HPDE6-E6E7 (cell line): ENCODE measurements around the gene MEIS3.
"Not testable (repeated sequence)": the region's sequence is repeated elsewhere in the genome, so short reads cannot be mapped to it uniquely, and the experiment has no call there.

Source experiments
- DNase-seq: peaks from one replicate; pipeline ENCODE4 v3.0.0; 2011; ENCODE audit warnings: missing footprints; ENCODE audit errors: extremely low spot score

The MEIS3 gene

DNA sequence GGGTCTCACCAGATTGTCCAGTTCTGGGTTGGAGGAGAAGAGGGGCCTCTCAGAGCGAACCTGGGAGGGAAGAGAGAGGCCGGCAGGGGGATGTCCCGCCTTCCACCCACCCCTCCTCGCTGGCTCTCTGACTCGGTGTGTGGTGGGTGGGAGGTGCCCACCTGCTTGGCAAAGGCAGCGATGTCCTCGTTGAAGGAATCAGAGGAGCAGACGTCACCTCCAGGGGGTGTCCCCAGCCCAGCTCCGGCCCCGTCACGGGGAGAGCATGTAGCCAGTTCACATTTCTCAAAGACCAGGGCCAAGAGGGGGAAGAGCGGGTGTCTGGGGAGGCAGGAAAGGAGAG is 2.7 kb downstream of the MEIS3 start:
- DNase-seq: no peak

DNA sequence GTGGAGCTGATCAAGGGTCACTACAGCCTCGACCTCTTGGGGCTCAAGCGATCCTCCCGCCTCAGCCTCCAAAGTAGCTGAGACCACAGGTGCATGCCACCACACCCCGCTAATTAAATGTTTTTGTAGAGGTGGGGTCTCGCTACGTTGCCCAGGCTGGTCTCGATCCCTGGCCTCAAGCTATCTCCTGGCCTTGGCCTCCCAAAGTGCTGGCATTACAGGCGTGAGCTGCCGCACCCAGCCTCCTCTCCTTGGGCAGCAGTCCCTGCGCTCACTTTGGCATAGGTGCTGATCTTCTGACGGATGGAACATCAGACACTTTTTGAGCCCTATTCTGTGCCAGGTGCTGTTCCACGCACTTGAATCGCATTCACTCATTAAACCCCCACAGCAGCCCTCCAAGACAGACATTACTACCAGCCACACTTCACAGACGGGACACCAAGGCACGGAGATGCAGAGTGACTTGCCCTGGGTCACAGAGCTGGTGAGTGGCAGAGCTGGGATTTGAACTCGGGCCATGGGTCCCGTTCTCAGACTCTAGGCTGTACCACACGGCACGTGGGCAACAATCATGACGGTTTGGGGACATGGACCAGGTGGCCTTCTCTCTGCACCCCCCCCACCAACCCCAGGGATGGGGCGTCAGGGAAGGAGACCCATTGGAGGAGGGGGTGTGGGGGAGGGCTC is 3.2 kb downstream of the MEIS3 start:
- no peak for DNase-seq

DNA sequence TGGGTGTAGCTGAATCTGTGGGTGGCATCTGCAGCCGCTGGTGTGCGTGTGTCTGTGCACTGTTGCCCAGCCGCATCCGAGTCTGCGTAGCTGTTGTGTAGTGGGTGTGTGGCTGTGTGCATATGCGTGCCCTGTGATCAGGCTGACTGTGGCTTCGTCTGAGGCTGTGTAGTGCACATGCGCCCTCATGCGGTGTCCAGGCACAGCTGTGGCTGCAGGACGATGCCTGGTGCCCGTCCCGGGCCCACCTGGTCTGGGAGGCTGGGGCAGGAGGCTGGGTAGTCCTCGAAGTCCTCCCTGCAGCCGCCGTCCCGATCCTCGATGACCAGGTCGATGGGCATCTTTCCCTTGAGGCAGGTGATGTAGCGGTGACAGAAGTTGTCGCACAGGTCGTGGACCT is 4.9 kb downstream of the MEIS3 start:
- DNase-seq: no peak

DNA sequence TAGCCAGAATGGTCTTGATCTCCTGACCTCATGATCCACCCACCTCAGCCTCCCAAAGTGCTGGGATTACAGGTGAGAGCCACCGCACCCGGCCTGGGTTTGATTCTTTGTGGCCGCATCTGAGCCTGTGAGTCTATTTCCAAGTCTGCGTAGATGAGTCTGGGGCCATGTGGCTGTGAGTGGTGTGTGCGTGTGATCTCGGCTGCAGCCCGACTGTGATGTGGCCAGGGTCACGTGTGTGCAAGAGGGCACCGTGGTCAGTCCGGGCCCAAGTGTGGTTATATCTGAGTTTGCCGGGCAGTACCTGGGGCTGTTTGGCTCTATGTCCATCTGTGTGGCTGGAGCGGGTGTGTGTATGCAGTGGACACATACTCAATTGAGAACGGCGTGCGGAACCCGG is 5.4 kb downstream of the MEIS3 start:
- DNase-seq: no peak

DNA sequence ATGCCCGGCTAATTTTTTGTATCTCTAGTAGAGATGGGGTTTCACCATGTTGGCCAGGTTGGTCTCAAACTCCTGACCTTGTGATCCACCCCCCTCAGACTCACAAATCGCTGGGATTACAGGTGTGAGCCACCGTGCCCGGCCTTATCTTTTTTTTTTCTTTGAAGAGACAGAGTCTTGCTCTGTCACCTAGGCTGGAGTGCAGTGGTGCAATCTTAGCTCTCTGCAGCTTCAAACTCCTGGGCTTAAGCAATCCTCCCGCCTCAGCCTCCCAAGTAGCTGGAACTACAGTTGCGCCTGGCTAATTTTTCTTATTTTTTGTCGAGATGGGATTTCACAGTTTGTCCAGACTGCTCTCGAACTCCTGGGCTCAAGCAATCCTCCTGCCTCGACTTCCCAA is 7.6 kb downstream of the MEIS3 start:
- DNase-seq: not testable (repeated sequence)

DNA sequence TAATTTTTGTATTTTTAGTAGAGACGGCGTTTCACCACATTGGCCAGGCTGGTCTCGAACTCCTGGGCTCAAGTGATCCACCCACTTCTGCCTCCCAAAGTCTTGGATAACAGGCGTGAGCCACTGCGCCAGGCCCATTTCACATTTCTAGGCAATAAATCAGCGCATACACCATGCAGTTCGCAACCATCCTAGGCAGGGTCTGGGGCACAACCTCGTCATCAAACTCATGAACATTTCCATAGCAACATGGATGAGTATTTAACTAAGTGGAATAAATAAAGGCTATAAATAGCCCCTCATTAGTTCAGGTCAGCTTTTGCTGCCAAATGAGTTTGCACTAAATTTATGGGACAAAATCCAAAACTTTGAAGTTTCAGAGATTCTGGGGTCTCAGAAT is 8.2 kb downstream of the MEIS3 start:
- no peak for DNase-seq

DNA sequence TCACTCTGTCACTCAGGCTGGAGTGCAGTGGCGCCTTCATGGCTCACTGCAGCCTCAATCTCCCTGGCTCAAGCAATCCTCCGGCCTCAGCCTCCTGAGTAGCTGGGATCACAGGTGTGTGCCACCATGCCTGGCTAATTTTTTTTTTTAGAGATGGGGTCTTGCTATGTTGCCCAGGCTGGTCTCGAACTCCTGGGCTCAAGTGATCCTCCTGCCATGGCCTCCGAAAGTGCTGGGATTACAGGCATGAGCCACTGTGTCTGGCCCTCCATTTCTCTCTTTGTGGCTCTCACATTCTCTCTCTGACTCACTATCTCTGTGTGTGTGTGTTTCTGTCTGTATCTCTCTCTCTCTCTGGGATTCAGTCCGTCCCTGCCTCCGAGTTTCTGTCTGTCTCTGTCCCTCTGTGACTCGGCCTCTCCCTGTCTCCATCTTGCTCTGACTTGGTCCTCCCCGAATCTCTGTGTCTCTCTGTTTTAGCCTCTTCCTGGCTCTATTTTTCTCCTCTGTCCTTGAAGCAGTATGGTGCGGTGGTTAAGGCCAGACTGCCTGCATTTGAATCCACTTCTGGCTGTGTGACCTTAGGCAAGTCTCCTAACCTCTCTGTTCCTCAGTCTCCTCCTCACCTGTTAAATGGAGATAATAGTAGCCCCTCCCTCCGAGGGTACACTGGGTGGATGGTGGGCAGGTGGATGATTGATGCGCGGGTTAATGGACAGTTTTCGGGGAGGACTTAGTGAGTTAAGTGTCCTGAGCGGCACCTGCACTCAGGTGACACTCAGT is 11.0 kb downstream of the MEIS3 start:
- DNase-seq: no peak

DNA sequence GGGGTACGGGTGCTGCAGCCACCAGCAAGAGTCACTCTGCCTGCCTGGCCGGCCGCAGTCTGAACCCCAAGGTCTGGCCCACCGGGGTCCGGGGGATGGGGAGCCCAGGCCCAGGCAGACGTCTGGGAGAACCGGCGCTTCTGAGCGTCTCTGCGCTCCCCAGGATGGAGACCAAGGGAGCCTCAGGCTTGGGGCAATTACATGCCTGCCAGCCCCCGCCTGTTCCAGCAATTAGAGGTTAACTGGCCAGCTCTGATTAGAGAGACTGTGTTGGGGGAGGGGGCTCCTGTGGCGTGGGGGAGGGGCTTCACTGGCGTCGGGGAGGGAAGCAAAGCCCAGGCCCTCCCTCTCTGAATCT is 11.9 kb downstream of the MEIS3 start:
- no peak for DNase-seq

DNA sequence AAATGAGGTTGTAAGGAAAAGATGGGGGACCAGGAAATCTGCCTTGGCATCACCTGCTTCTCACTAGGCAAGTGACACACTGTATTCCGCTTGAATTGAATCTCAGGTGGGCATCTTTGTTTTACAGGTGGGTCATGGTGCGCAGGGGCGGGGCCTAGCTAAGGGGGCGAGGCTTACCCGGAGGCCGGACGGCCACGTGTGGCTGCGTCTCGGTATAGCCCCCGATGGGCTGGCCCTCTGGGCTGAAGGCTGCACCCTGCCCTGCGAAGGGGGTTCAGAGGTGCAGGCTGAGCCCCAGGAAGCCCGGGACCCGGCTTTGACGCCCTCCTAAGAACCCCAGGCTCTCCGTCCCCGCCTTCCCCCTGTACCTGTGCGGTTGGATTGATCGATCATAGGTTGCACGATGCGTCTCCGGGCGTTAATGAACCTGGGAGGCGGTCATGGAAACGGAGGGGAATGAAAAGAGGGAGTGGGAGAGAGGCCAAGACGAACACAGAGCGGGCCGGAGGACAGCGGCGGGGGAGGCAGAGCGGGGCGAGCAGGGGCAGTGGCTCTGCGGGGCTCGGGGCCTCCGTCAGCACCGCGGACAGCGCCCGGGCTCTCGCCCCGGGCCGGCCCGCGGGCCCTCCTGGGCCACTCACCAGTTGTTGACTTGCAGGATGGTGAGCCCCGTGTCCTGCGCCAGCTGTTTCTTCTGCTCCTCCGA is 12.5 kb downstream of the MEIS3 start:
- DNase-seq: no peak

DNA sequence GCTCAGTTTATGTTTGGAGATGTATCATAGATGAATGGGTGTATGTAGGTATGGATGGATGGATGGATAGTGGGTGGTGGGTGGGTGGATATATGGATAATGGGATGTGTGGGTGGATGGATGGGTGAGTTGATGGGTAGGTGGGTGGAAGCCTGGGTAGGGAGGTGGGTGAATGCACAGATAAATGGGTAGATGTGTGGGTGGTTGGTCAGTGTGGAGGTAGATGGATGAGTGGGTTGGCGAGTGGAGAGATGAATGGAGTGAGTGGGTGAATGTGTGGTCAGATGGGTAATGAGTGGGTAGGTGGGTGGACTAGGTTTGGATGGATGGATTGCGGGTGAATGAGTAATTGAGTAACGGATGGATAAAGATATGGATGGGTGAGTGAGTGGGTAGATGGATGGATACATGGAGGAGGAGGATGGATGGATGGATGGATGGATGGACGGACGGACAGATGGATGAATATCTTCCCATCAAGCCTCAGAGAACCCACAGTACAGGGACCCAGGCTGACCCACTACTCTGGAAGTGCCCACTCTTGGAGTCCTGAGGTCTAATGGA is 13.4 kb downstream of the MEIS3 start:
- no peak for DNase-seq

DNA sequence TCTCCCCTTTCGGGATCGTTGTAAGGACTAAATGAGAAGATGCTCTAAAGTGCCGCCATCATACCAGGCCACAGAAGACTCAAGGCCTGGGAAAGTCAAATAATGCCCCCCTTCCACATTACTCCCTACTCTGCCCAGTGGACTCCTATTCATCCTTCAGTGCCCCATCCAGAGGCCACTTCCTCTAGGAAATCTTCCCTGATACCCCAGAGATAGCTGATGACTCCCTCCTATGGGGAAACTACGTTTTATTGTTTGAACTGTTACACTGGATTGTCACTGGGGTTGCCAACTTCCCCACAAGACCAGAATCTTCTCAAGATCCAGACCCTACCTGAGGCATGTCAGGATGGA is 14.2 kb downstream of the MEIS3 start:
- DNase-seq: no peak

DNA sequence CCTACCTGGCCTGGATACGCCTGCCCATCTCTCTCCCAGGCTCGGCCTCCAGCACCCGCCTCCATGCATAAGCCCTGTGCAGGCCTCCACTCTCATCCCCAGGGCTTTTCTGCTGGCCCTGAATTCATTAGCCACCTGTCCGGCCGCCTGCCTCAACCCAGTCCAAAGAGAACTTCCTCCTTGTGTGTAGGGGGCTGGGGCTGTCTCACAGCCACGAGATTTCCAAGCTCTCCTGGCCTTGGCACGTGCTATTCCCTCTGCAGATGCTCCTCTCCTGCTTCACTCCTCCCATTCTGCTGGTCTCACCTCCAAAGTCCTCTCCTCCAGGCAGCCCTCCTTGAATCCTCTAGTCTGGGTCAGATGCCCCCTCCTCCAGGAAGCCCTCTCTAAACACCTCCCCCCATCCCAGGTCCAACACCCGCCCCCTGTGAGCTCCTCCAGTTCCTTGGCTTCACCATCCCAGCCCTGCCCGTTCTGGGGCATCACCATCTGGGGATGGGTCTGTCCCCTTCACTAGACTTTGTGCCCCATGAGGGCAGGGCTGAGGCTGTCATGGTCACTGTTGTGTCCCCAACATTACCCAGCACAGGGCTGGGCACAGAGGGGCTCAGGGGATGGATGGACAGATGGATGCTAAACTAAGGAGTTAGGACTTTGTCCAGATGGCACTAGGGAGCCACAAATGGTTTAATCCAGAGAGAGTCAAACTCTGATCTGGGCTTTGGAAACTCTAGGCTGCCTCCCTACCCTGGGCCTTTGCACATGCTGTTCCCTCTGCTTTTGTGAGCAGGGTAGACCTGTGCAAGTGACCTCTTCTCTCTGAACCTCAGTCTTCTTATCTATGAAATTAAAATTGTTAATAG is 14.8 kb downstream of the MEIS3 start:
- DNase-seq: no peak

DNA sequence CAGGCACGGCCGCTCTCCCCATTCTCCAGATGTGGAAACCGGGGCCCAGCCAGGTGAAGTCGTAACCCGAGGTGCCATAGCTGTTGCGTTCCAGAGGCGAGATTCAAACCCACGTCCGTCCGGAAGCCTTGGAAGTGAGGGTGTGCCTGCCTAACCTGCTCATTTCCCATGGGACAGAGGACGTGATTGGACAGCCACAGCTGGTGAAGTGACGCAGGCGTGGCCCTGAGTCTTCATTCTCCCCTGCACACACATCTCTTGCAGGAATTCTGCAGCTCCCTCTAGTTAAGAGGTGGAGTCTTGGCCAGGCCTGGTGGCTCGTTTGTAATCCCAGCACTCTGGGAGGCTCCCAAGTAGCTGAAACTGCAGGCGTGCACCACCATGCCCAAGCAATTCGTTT is 16.8 kb downstream of the MEIS3 start:
- DNase-seq: no peak

DNA sequence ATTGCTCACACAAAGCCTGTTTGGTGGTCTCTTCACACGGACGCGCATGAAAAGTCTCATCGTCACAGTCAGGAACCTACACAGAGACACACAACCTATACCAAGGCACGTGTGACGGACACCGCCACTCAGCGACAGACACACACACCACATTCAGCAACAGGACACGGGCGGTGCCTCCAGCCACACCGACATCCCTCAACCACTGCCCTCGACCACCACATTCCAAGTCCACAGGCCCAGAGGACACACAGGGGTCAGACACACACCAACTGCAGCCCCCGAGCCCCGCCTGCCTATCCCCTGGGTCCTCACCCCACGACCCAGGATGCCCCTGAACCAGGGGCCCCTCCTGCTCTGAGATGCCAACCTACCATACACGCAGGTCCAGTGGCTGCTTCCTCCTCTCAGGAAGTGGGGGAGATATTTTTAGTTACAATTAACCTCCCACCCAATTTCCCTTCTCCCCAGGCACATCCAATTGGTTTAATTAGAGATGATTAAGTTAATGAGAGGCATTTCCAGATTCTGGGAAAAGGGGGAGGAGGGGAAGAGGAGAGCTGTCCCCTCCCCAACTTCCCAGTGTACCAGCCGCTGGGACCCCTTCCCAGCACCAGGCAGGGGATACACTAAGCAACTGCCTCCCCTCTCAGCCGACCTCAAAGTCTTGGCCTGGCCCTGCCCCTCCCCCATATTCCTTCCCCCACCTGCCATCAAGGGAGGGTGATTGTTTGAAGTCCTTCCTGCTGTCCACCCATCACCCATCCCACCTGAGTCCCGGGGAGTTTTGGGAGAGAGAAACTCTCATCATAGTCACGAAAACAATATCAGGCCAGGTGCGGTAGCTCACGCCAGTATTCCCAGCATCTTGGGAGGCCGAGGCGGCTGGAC is 20.4 kb downstream of the MEIS3 start:
- DNase-seq: no peak

DNA sequence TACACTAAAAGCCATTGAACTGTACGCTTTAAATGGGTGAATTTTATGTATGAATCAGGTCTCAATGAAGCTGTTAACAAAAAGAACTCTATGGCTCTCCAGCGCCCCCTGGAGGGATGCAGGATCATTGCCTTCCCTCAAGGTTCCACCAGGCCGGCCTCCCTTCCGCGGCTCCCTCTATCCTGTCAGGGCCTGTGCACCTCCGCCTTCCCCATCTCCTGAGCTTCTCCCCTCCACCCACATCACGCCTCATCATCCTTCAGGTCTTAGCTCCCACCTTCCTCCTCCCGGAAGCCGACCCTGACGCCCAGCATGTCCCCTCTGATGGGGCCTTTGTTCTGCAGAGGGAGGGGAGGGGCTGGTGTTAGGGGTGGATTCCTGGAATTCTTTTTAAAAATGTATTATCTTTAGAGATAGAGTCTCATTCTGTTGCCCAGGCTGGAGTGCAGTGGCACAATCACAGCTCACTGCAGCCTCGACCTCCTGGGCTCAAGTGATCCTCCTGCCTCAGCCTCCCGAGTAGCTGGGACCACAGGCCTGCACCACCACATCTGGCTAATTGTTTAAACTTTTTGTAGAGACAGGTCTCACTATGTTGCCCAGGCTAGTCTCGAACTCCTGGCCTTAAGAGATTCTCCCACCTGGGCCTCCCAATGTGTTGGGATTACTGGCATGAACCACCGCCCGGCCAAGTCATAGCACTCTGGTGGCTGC is 27.7 kb downstream of the MEIS3 start:
- DNase-seq: peak; percentile 51

DNA sequence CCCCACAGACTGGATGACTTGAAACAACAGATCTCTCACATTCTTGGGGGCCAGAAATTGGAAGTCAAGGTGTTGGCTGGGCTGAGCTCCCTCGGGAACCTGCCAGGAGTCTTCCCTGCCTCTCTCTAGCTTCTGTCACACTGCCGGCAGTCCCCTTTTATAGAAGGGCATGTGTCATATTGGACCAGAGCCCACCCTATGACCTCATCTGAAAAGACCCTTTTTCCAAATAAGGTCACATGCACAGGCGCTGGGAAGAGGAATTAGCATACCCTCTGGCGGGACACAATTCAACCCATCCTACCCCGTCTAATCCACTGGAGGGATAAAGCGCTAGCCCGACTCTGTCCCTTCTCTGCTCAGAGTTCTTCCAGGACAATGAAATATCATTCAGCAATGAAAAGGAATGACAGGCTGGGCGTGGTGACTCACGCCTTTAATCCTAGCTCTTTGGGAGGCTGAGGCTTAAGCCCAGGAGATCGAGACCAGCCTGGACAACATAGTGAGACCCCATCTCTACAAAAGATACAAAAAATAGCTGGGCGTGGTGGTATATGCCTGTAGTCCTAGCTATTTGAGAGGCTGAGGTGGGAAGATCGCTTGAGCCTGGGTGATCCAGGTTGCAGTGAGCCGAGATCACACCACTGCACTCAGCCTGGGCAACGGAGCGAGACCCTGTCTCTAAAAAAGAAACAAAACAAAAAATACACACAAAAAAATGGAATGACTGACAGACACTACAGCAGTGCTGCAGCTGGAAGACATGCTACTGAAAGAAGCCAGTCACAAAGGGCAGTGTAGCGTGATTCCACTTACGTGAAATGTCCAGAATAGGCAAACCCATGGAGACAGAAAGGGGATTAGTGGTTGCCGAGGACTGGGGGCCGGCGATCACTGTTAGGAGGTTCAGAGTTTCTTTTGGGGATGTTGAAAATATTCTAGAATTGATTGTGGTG is 28.5 kb downstream of the MEIS3 start:
- DNase-seq: no peak

DNA sequence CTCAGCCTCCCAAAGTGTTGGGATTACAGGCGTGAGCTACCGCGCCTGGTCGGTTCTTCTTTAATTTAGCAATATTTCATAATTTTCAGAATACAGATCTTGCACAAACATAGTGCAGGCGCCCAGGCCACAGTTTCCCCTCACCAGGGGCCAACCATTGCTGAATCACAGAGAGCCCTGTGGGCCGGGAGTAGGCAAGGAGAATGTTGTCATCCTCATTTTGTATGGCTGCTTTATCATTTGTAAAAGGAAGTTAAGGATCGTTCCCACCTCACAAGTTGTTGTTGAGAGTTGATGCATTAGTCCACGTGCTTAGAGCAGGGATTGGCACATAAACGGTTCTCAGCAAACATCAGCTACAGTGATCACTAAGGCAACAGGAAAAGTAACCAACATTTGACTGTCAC is 30.2 kb downstream of the MEIS3 start:
- DNase-seq: no peak

DNA sequence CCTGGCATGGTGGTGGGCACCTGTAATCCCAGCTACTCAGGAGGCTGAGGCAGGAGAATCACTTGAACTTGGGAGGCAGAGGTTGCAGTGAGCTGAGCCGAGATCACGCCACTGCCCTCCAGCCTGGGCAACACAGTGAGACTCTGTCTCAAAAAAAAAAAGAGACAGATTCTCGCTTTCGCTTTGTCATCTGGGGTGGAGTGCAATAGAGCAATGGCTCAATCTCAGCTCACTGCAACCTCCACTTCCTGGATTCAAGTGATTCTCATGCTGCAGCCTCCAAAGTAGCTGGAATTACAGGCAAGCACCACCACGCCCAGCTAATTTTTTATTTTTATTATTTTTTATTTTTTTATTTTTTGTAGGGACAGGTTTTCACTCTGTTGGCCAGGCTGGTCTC is 30.6 kb downstream of the MEIS3 start:
- not testable (repeated sequence) for DNase-seq

DNA sequence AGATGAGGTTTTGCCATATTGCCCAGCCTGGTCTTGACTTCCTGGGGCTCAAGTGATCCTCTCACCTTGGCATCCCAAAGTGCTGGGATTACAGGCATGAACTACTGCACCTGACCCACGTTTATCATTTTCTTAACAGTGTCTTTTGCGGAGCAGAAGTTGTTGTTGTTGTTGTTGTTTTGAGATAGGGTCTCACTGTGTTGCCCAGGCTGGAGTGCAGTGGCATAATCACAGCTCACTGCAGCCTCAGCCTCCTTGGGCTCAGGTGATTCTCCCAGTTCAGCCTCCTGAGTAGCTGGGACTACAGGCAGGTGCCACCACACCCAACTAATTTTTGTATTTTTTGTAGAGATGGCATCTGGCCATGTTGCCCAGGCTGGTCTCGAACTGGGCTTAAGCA is 31.7 kb downstream of the MEIS3 start:
- not testable (repeated sequence) for DNase-seq
